ENCODE data around the gene TSEN34. TPM values are rescaled to one million over a fixed set of nuclear protein-coding genes. Genes with fewer than 3 reads are reported as not detected.

Gene TSEN34
- total RNA-seq, 1 experiment from 2014 or later, result 32.0 TPM

GRCh38 chr19:54207676-54207982 is 16.5 kb downstream of the TSEN34 start:
- POLR2A ChIA-PET, result interaction anchor here (1.5 to 3.9 kb wide), 3 partner anchors 16 to 58 kb away, joined by 4 to 21 read pairs (median 7); partner anchors contain the start of genes MBOAT7 and TSEN34
- peak overlapping the region; percentile 86 for H3K27ac Mint-ChIP-seq
- H3K4me1 Mint-ChIP-seq, result peaks cover 51% of the 10 kb centered on the region
- no peak for TF ChIP-seq TCF7 (CRISPR knock-in tag; IDR thresholded peaks at IDR 0.05; ENCODE audit: low read depth)
- TF ChIP-seq SOX15 (CRISPR knock-in tag; IDR thresholded peaks at IDR 0.05), result no peak
- no peak for TF ChIP-seq CREM (CRISPR knock-in tag; IDR thresholded peaks at IDR 0.05)
- TF ChIP-seq ZNF671 (CRISPR knock-in tag; IDR thresholded peaks at IDR 0.05), result no peak
- no peaks in the 10 kb centered on the region for H3K9me3 Mint-ChIP-seq
- H3K36me3 Mint-ChIP-seq, result peaks cover 60% of the 10 kb centered on the region
- no peak overlapping the region for H3K4me3 Mint-ChIP-seq
- CTCF ChIA-PET, result interaction anchor here (1.1 to 2.6 kb wide), 3 partner anchors 28 to 58 kb away, joined by 5 to 14 read pairs (median 5); no protein-coding TSS in a partner anchor
- no peak for DNase-seq (ENCODE audit: low spot score)
- ATAC-seq, result no peak
- H3K27me3 Mint-ChIP-seq (ENCODE audit: low read depth), result no peaks in the 10 kb centered on the region

DNA sequence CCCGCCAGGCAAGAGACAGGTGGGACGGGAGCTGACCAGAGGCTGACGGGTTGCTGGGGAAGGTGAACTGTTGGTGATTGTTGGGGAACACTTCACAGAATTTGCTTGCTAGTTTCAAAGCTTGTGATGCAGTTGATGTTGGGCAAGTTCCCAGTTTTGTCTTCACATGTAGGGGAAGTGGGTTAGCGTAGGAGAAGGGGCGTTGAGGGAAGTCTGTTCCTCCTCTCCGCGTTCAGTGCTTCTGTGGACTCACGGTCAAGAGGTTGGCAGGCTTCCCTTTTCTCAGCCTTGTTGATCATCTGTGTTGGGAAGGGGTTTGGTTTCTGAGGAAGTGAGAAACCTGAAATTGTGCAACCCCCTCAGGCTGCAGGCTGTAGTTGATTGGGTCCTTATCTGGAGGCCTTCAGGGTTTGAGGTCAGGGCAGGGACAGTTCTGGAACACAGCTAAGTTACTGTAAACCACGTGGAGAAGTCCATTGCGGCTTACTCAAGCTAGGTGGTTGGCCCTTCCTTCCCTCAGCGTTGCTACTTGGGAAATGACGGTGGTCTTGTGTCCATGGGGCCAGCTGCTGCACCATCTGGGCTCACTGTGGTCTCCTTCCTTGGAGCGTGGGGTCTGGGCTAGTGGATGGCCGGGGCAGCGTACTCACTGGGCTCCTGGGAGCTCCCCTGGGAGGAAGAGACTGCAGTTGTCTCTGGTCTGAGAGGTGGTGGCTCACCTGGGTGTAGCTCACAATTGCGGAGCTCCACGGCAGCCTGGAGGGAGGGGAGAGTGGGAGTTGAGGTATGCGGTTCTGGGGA is 17.1 kb downstream of the TSEN34 start:
- Mint-ChIP-seq H3K36me3 (peaks cover 57% of the 10 kb centered on the region), H3K4me3 (no peak overlapping the region), H3K4me1 (peaks cover 46% of the 10 kb centered on the region), H3K9me3 (no peaks in the 10 kb centered on the region), H3K27me3 (ENCODE audit: low read depth) (no peaks in the 10 kb centered on the region; the same call in 1 of the 2 replicates), H3K27ac (peak overlapping the region; percentile 97)
- CTCF ChIA-PET, result interaction anchor here (0.8 to 2.6 kb wide), 4 partner anchors 19 to 58 kb away, joined by 4 to 14 read pairs (median 4); partner anchors contain the start of gene MBOAT7
- no peak for DNase-seq (ENCODE audit: low spot score)
- POLR2A ChIA-PET, result interaction anchor here (1.5 to 3.9 kb wide), 4 partner anchors 8 to 58 kb away, joined by 4 to 21 read pairs (median 7); partner anchors contain the start of genes MBOAT7, RPS9 and TSEN34
- ATAC-seq, result peak; percentile 2
- TF ChIP-seq GABPB1 (CRISPR knock-in tag; IDR thresholded peaks at IDR 0.05) (no peak), PRRX2 (CRISPR knock-in tag; IDR thresholded peaks at IDR 0.05) (peak; percentile 96), NFATC4 (CRISPR knock-in tag; IDR thresholded peaks at IDR 0.05) (peak; percentile 95), MAX (CRISPR knock-in tag; IDR thresholded peaks at IDR 0.05) (no peak), ZBTB21 (CRISPR knock-in tag; IDR thresholded peaks at IDR 0.05; ENCODE audit: borderline replicate concordance) (no peak), ZNF423 (CRISPR knock-in tag; IDR thresholded peaks at IDR 0.05) (no peak), TEAD1 (CRISPR knock-in tag; IDR thresholded peaks at IDR 0.05) (peak; percentile 18; the same call in 1 of the 2 replicates), TP53 (CRISPR knock-in tag; IDR thresholded peaks at IDR 0.05) (no peak), ATF2 (CRISPR knock-in tag; IDR thresholded peaks at IDR 0.05; ENCODE audit: borderline replicate concordance, low read depth) (no peak), USF1 (CRISPR knock-in tag; IDR thresholded peaks at IDR 0.05) (no peak), CREM (CRISPR knock-in tag; IDR thresholded peaks at IDR 0.05) (no peak), FOXK1 (CRISPR knock-in tag; IDR thresholded peaks at IDR 0.05) (no peak), NR3C1 (CRISPR knock-in tag; conservative IDR thresholded peaks at IDR 0.05; ENCODE audit: low read depth) (no peak), ZNF121 (CRISPR knock-in tag; IDR thresholded peaks at IDR 0.05) (no peak), ZNF138 (CRISPR knock-in tag; conservative IDR thresholded peaks at IDR 0.05) (no peak), ZNF416 (CRISPR knock-in tag; IDR thresholded peaks at IDR 0.05) (peak; percentile 95), ZMAT4 (CRISPR knock-in tag; IDR thresholded peaks at IDR 0.05) (no peak), NFYB (CRISPR knock-in tag; conservative IDR thresholded peaks at IDR 0.05; ENCODE audit: low read depth) (no peak)
- TF ChIP-seq, protein P1, sequence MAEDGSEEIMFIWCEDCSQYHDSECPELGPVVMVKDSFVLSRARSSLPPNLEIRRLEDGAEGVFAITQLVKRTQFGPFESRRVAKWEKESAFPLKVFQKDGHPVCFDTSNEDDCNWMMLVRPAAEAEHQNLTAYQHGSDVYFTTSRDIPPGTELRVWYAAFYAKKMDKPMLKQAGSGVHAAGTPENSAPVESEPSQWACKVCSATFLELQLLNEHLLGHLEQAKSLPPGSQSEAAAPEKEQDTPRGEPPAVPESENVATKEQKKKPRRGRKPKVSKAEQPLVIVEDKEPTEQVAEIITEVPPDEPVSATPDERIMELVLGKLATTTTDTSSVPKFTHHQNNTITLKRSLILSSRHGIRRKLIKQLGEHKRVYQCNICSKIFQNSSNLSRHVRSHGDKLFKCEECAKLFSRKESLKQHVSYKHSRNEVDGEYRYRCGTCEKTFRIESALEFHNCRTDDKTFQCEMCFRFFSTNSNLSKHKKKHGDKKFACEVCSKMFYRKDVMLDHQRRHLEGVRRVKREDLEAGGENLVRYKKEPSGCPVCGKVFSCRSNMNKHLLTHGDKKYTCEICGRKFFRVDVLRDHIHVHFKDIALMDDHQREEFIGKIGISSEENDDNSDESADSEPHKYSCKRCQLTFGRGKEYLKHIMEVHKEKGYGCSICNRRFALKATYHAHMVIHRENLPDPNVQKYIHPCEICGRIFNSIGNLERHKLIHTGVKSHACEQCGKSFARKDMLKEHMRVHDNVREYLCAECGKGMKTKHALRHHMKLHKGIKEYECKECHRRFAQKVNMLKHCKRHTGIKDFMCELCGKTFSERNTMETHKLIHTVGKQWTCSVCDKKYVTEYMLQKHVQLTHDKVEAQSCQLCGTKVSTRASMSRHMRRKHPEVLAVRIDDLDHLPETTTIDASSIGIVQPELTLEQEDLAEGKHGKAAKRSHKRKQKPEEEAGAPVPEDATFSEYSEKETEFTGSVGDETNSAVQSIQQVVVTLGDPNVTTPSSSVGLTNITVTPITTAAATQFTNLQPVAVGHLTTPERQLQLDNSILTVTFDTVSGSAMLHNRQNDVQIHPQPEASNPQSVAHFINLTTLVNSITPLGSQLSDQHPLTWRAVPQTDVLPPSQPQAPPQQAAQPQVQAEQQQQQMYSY (CRISPR knock-in tag; IDR thresholded peaks at IDR 0.05), result no peak
- TF ChIP-seq, protein P2, sequence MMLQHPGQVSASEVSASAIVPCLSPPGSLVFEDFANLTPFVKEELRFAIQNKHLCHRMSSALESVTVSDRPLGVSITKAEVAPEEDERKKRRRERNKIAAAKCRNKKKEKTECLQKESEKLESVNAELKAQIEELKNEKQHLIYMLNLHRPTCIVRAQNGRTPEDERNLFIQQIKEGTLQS (CRISPR knock-in tag; conservative IDR thresholded peaks at IDR 0.05), result no peak
- TF ChIP-seq, protein P3, sequence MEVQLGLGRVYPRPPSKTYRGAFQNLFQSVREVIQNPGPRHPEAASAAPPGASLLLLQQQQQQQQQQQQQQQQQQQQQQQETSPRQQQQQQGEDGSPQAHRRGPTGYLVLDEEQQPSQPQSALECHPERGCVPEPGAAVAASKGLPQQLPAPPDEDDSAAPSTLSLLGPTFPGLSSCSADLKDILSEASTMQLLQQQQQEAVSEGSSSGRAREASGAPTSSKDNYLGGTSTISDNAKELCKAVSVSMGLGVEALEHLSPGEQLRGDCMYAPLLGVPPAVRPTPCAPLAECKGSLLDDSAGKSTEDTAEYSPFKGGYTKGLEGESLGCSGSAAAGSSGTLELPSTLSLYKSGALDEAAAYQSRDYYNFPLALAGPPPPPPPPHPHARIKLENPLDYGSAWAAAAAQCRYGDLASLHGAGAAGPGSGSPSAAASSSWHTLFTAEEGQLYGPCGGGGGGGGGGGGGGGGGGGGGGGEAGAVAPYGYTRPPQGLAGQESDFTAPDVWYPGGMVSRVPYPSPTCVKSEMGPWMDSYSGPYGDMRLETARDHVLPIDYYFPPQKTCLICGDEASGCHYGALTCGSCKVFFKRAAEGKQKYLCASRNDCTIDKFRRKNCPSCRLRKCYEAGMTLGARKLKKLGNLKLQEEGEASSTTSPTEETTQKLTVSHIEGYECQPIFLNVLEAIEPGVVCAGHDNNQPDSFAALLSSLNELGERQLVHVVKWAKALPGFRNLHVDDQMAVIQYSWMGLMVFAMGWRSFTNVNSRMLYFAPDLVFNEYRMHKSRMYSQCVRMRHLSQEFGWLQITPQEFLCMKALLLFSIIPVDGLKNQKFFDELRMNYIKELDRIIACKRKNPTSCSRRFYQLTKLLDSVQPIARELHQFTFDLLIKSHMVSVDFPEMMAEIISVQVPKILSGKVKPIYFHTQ (CRISPR knock-in tag; IDR thresholded peaks at IDR 0.05), result peak; percentile 90
- TF ChIP-seq, protein P4, sequence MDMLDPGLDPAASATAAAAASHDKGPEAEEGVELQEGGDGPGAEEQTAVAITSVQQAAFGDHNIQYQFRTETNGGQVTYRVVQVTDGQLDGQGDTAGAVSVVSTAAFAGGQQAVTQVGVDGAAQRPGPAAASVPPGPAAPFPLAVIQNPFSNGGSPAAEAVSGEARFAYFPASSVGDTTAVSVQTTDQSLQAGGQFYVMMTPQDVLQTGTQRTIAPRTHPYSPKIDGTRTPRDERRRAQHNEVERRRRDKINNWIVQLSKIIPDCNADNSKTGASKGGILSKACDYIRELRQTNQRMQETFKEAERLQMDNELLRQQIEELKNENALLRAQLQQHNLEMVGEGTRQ (CRISPR knock-in tag; IDR thresholded peaks at IDR 0.05), result no peak
